ENCODE data around the gene BTNL3.
"Not testable (repeated sequence)": the region's sequence is repeated elsewhere in the genome, so short reads cannot be mapped to it uniquely, and the experiment has no call there.

The BTNL3 gene

GRCh38 chr5:180988592-180988991 is at the start of gene BTNL3:
BTNL3 (plus strand) TSS chr5:180988846; CDS start chr5:180989029, 183 bp downstream.
- DNase-seq = no peak

- DNase-seq = no peak
Observed at GRCh38 chr5:180950291-180950949, 38.2 kb upstream of the BTNL3 start.

- DNase-seq = no peak
Observed at GRCh38 chr5:180959661-180960060, 29.0 kb upstream of the BTNL3 start.

- no peak for DNase-seq
Observed at GRCh38 chr5:180960209-180960608, 28.4 kb upstream of the BTNL3 start.

- no peak for DNase-seq
Observed at GRCh38 chr5:180969406-180969805, 19.2 kb upstream of the BTNL3 start.

- no peak for DNase-seq
Observed at GRCh38 chr5:180970336-180970735, 18.3 kb upstream of the BTNL3 start.

- DNase-seq = no peak
Observed at GRCh38 chr5:180970875-180971274, 17.8 kb upstream of the BTNL3 start.

- no peak for DNase-seq
Observed at GRCh38 chr5:180974612-180975315, 13.9 kb upstream of the BTNL3 start.

GRCh38 chr5:180975338-180975737 is 13.3 kb upstream of the BTNL3 start:
- no peak for DNase-seq

GRCh38 chr5:180976518-180976917 is 12.1 kb upstream of the BTNL3 start:
- no peak for DNase-seq

- no peak for DNase-seq
Observed at GRCh38 chr5:180977852-180978251, 10.8 kb upstream of the BTNL3 start.

GRCh38 chr5:180982008-180982741 is 6.5 kb upstream of the BTNL3 start:
- DNase-seq = no peak

- no peak for DNase-seq
Observed at GRCh38 chr5:180988016-180988415, 630 bp upstream of the BTNL3 start.

- no peak for DNase-seq
Observed at GRCh38 chr5:180990086-180990881, 1.6 kb downstream of the BTNL3 start.

- no peak for DNase-seq
Observed at GRCh38 chr5:180990882-180991242, 2.2 kb downstream of the BTNL3 start.

- no peak for DNase-seq
Observed at GRCh38 chr5:181001947-181002346, 13.3 kb downstream of the BTNL3 start.

GRCh38 chr5:181005791-181006190 is 17.1 kb downstream of the BTNL3 start:
- no peak for DNase-seq

- no peak for DNase-seq
Observed at GRCh38 chr5:181008136-181008535, 19.5 kb downstream of the BTNL3 start.

- not testable (repeated sequence) for DNase-seq
Observed at GRCh38 chr5:181010018-181010417, 21.4 kb downstream of the BTNL3 start.

GRCh38 chr5:181014654-181015053 is 26.0 kb downstream of the BTNL3 start:
- DNase-seq = not testable (repeated sequence)

- DNase-seq = not testable (repeated sequence)
Observed at GRCh38 chr5:181017448-181017847, 28.8 kb downstream of the BTNL3 start.

GRCh38 chr5:181020688-181021087 is 32.0 kb downstream of the BTNL3 start:
- DNase-seq = no peak

All from SW 1271 (cell line).